ENCODE results near the gene FREM2.

DNA sequence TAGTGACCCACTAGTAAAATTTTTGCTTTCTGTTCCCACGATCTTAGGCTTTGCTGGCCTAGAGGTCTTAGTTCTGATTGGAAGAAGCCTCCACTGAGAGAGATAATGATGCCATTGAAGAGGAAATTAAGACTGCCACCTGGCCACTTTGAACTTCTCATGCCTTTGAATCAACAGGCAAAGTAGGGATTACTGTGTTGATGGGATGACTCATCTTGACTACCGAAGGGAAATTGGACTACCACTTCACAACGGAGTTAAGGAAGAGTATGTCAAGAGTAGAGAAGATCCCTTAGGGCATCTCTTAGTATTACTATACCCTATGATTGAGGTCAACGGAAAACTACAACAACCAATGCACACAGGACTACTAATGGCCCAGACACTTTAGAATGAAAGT is 12.7 kb upstream of the FREM2 start:
- TF ChIP-seq KDM5B (IDR thresholded peaks at IDR 0.05; ENCODE audit: insufficient replicate concordance, low read depth, low read length) (no peak), GABPA (tag; conservative IDR thresholded peaks at IDR 0.05; ENCODE audit: low read depth) (no peak), HNRNPH1 (optimal IDR thresholded peaks at IDR 0.05; ENCODE audit: low read depth, low read length) (no peak), MYBL2 (IDR thresholded peaks at IDR 0.05; ENCODE audit: low read depth) (no peak), MYBL2 (CRISPR knock-in tag; IDR thresholded peaks at IDR 0.05; ENCODE audit: borderline replicate concordance) (no peak), RCOR1 (IDR thresholded peaks at IDR 0.05; ENCODE audit: borderline replicate concordance in 1 of 2, low read depth in 2 of 2, low read length in 2 of 2) (no peak), FOXJ3 (CRISPR knock-in tag; IDR thresholded peaks at IDR 0.05) (no peak), FOXJ2 (tag; IDR thresholded peaks at IDR 0.05) (no peak), L3MBTL2 (IDR thresholded peaks at IDR 0.05) (no peak)
- TF ChIP-seq, protein P1, sequence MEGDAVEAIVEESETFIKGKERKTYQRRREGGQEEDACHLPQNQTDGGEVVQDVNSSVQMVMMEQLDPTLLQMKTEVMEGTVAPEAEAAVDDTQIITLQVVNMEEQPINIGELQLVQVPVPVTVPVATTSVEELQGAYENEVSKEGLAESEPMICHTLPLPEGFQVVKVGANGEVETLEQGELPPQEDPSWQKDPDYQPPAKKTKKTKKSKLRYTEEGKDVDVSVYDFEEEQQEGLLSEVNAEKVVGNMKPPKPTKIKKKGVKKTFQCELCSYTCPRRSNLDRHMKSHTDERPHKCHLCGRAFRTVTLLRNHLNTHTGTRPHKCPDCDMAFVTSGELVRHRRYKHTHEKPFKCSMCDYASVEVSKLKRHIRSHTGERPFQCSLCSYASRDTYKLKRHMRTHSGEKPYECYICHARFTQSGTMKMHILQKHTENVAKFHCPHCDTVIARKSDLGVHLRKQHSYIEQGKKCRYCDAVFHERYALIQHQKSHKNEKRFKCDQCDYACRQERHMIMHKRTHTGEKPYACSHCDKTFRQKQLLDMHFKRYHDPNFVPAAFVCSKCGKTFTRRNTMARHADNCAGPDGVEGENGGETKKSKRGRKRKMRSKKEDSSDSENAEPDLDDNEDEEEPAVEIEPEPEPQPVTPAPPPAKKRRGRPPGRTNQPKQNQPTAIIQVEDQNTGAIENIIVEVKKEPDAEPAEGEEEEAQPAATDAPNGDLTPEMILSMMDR (IDR thresholded peaks at IDR 0.05 in 2 of 3, conservative IDR thresholded peaks at IDR 0.05 in 1 of 3; ENCODE audit: insufficient read depth in 2 of 3, low read depth in 1 of 3, low read length in 3 of 3), result no peak
- TF ChIP-seq, protein P2, sequence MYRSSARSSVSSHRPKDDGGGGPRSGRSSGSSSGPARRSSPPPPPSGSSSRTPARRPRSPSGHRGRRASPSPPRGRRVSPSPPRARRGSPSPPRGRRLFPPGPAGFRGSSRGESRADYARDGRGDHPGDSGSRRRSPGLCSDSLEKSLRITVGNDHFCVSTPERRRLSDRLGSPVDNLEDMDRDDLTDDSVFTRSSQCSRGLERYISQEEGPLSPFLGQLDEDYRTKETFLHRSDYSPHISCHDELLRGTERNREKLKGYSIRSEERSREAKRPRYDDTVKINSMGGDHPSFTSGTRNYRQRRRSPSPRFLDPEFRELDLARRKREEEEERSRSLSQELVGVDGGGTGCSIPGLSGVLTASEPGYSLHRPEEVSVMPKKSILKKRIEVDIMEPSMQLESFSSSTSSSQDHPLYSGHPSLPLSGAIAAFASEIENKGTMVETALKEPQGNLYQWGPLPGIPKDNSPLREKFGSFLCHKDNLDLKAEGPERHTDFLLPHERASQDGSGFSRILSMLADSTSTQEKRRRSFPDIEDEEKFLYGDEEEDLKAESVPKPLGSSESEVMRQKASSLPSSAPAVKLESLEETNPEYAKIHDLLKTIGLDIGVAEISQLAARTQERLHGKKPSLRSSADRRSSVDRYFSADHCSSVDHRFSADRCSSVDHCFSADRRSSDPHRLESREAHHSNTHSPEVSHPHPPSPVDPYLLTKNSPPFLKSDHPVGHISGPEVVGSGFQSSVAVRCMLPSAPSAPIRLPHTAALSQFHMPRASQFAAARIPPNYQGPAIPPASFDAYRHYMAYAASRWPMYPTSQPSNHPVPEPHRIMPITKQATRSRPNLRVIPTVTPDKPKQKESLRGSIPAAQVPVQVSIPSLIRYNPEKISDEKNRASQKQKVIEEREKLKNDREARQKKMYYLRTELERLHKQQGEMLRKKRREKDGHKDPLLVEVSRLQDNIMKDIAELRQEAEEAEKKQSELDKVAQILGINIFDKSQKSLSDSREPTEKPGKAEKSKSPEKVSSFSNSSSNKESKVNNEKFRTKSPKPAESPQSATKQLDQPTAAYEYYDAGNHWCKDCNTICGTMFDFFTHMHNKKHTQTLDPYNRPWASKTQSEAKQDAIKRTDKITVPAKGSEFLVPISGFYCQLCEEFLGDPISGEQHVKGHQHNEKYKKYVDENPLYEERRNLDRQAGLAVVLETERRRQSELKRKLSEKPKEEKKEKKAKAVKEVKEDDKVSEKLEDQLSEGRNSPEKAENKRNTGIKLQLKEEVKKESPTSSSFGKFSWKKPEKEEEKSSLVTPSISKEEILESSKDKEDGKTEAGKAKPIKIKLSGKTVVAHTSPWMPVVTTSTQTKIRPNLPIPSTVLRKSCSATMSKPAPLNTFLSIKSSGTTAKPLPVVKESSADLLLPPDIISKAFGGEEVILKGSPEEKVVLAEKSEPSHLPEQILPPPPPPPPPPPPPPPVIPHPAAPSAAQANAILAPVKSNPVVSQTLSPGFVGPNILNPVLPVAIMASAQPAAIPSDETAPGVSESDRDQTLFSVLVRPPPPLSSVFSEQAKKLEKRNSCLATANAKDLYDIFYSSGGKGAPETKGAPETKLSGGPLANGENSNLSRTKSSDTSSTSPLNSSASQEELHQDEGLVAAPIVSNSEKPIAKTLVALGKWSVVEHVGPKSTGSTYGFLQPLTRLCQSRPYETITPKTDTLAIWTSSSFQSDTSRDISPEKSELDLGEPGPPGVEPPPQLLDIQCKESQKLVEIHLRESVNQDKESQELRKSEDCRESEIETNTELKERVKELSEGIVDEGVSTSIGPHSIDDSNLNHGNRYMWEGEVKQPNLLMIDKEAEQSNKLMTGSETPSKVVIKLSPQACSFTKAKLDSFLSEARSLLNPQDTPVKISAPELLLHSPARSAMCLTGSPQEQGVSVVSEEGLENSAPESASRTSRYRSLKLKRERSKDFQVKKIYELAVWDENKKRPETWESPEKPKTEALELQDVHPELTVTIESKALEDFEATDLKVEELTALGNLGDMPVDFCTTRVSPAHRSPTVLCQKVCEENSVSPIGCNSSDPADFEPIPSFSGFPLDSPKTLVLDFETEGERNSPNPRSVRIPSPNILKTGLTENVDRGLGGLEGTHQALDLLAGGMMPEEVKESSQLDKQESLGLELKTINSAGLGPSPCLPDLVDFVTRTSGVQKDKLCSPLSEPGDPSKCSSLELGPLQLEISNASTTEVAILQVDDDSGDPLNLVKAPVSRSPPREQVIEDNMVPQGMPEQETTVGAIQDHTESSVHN (IDR thresholded peaks at IDR 0.05; ENCODE audit: borderline replicate concordance in 1 of 2, low read depth in 1 of 2), result no peak
- TF ChIP-seq, protein P3, sequence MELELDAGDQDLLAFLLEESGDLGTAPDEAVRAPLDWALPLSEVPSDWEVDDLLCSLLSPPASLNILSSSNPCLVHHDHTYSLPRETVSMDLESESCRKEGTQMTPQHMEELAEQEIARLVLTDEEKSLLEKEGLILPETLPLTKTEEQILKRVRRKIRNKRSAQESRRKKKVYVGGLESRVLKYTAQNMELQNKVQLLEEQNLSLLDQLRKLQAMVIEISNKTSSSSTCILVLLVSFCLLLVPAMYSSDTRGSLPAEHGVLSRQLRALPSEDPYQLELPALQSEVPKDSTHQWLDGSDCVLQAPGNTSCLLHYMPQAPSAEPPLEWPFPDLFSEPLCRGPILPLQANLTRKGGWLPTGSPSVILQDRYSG (tag; conservative IDR thresholded peaks at IDR 0.05; ENCODE audit: low read depth), result no peak
- TF ChIP-seq, protein P4, sequence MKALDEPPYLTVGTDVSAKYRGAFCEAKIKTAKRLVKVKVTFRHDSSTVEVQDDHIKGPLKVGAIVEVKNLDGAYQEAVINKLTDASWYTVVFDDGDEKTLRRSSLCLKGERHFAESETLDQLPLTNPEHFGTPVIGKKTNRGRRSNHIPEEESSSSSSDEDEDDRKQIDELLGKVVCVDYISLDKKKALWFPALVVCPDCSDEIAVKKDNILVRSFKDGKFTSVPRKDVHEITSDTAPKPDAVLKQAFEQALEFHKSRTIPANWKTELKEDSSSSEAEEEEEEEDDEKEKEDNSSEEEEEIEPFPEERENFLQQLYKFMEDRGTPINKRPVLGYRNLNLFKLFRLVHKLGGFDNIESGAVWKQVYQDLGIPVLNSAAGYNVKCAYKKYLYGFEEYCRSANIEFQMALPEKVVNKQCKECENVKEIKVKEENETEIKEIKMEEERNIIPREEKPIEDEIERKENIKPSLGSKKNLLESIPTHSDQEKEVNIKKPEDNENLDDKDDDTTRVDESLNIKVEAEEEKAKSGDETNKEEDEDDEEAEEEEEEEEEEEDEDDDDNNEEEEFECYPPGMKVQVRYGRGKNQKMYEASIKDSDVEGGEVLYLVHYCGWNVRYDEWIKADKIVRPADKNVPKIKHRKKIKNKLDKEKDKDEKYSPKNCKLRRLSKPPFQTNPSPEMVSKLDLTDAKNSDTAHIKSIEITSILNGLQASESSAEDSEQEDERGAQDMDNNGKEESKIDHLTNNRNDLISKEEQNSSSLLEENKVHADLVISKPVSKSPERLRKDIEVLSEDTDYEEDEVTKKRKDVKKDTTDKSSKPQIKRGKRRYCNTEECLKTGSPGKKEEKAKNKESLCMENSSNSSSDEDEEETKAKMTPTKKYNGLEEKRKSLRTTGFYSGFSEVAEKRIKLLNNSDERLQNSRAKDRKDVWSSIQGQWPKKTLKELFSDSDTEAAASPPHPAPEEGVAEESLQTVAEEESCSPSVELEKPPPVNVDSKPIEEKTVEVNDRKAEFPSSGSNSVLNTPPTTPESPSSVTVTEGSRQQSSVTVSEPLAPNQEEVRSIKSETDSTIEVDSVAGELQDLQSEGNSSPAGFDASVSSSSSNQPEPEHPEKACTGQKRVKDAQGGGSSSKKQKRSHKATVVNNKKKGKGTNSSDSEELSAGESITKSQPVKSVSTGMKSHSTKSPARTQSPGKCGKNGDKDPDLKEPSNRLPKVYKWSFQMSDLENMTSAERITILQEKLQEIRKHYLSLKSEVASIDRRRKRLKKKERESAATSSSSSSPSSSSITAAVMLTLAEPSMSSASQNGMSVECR (CRISPR knock-in tag; IDR thresholded peaks at IDR 0.05), result no peak
- TF ChIP-seq, protein P5, sequence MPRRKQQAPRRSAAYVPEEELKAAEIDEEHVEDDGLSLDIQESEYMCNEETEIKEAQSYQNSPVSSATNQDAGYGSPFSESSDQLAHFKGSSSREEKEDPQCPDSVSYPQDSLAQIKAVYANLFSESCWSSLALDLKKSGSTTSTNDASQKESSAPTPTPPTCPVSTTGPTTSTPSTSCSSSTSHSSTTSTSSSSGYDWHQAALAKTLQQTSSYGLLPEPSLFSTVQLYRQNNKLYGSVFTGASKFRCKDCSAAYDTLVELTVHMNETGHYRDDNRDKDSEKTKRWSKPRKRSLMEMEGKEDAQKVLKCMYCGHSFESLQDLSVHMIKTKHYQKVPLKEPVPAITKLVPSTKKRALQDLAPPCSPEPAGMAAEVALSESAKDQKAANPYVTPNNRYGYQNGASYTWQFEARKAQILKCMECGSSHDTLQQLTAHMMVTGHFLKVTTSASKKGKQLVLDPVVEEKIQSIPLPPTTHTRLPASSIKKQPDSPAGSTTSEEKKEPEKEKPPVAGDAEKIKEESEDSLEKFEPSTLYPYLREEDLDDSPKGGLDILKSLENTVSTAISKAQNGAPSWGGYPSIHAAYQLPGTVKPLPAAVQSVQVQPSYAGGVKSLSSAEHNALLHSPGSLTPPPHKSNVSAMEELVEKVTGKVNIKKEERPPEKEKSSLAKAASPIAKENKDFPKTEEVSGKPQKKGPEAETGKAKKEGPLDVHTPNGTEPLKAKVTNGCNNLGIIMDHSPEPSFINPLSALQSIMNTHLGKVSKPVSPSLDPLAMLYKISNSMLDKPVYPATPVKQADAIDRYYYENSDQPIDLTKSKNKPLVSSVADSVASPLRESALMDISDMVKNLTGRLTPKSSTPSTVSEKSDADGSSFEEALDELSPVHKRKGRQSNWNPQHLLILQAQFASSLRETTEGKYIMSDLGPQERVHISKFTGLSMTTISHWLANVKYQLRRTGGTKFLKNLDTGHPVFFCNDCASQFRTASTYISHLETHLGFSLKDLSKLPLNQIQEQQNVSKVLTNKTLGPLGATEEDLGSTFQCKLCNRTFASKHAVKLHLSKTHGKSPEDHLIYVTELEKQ (CRISPR knock-in tag; IDR thresholded peaks at IDR 0.05), result no peak
